Ovary (tissue), 9 donors: ENCODE data around the gene BAIAP2L2. TPM values are rescaled to one million over a fixed set of nuclear protein-coding genes. Genes with fewer than 3 reads are reported as not detected.

Experiments
- DNase-seq, 5 donors: peaks; one replicate each; pipeline ENCODE4 v3.0.0-alpha.2; 2019 to 2020
- H3K27ac ChIP-seq, 2 donors: fragments of 200-600 bp; one replicate each; pipeline versions ENCODE4 v1.5.1 to v1.8.0; 2019 to 2022
- H3K27me3 ChIP-seq: fragments of 200-600 bp; one replicate; pipeline ENCODE4 v1.8.0; 2022
- H3K36me3 ChIP-seq: fragments of 200-600 bp; sonication (generic); one replicate; pipeline ENCODE4 v1.5.1; 2019
- H3K4me1 ChIP-seq: one replicate; pipeline ENCODE4 v1.8.1; 2013; ENCODE audit warnings: mild to moderate bottlenecking, moderate library complexity; ENCODE audit not compliant: insufficient read depth
- H3K4me3 ChIP-seq: fragments of 200-600 bp; sonication (generic); one replicate; pipeline ENCODE4 v1.5.1; 2017
- H3K9me3 ChIP-seq, 2 donors: fragments of 200-600 bp in 1 of 2; sonication (generic) in 1 of 2; one replicate each; pipeline versions ENCODE4 v1.5.1 to v1.8.1; 2013 to 2019; ENCODE audit warnings: mild to moderate bottlenecking in 1 of 2, moderate library complexity in 1 of 2
- CTCF ChIP-seq, 3 donors: fragments of 450-650 bp in 2 of 3; fragments of 200-600 bp in 1 of 3; IDR thresholded peaks; one replicate each; pipeline versions ENCODE4 v1.5.1 to v1.8.0; 2016 to 2022; ENCODE audit warnings: antibody characterized with exemption in 3 of 3, mild to moderate bottlenecking in 1 of 3
- EP300 ChIP-seq: sonication (generic); formaldehyde crosslinking; IDR thresholded peaks from one replicate; pipeline ENCODE4 v1.6.1; 2017; ENCODE audit warnings: antibody characterized with exemption
- POLR2A ChIP-seq: fragments of 450-650 bp; IDR thresholded peaks from one replicate; pipeline ENCODE4 v1.6.1; 2017; ENCODE audit warnings: antibody characterized with exemption, mild to moderate bottlenecking, moderate library complexity
- WGBS, 3 donors: extraction: QIAGEN DNeasy Blood & Tissue Kit in 1 of 3; methylation state at CpG; one replicate each; pipeline versions ENCODE4 v1.1.5 to v1.1.7; 2013 to 2017; 5-methylcytosine and 5-hydroxymethylcytosine counted together
- intact Hi-C, 4 donors: fragments of 100-400 bp; cut with DNase I; formaldehyde crosslinking; loops; one replicate each; pipeline versions ENCODE4 v1.11.0 to v1.15.1; 2022 to 2023
- polyA plus RNA-seq, 2 donors: library from polyadenylated mRNA; stranded (reverse); fragments of 200-250 nt in 1 of 2; fragments of 350-450 nt in 1 of 2; fragmentation: Illumina TruSeq in 1 of 2; extraction: RNeasy Lipid Tissue Mini Kit (QIAGEN cat#74804) in 1 of 2; gene quantifications; one replicate each; pipeline ENCODE4 v1.2.3, GENCODE V29; 2013 to 2014
- total RNA-seq, 7 donors: library from RNA; depleted of rRNA in 2 of 7; stranded (reverse); fragments of >200 nt in 2 of 7; fragmentation: NEBNext Ultra II Directional in 3 of 7; extraction: Animal tissue kit (Norgen Biotek cat#: 25700) in 3 of 7; gene quantifications; one replicate each; pipeline versions ENCODE4 v1.1.0 to v1.2.4, GENCODE V29; 2016 to 2023
- donor health status: DM: no; HTN: no; CAD: no; lungs with moderate emphysema.
- donor health status: DM: no; HTN: no; CAD: no.
- donor health status: Bipolar disorder and iron deficiency.
- donor health status: DM: yes; HTN: yes; CAD: no.
- donor health status: DM: no; HTN: no; CAD: no.
- donor health status: DM: yes; HTN: yes; CAD: no.

BAIAP2L2 gene
- total and polyA plus RNA-seq, 9 donors: 0.40 to 3.1 (median 1.2) TPM; not detected in 1

- Histone ChIP-seq H3K9me3 (no peaks in the 10 kb centered on the region), H3K4me3 (no peak overlapping the region), H3K27me3 (no peaks in the 10 kb centered on the region), H3K4me1 (peaks cover 1% of the 10 kb centered on the region), H3K27ac (no peak overlapping the region), H3K36me3 (no peaks in the 10 kb centered on the region)
- WGBS, 3 donors: 5 to 16% (median 10%) methylated on average over 27 to 83 of the region's 85 CpGs
- TF ChIP-seq POLR2A: no peak
- intact Hi-C loops: no loop called here
- no peak for DNase-seq
Measured at GRCh38 chr22:38088629-38089473, 21.6 kb downstream of the BAIAP2L2 start.

- Histone ChIP-seq H3K27ac (no peak overlapping the region), H3K27me3 (no peaks in the 10 kb centered on the region), H3K36me3 (no peaks in the 10 kb centered on the region), H3K9me3 (no peaks in the 10 kb centered on the region), H3K4me1 (peaks cover 1% of the 10 kb centered on the region), H3K4me3 (no peak overlapping the region)
- DNase-seq: peak in 1 of 5 donors; percentile 13
- 67 to 77% (median 70%) methylated on average over 12 of the region's 12 CpGs for WGBS, 3 donors
- TF ChIP-seq POLR2A (no peak), EP300 (no peak), CTCF (IDR thresholded peaks at IDR 0.05) (no peak)
- intact Hi-C loops: no loop called here
Measured at GRCh38 chr22:38087855-38088254, 22.6 kb downstream of the BAIAP2L2 start.

GRCh38 chr22:38086942-38087341 is 23.5 kb downstream of the BAIAP2L2 start:
- H3K36me3 ChIP-seq: no peaks in the 10 kb centered on the region
- H3K27me3 ChIP-seq: no peaks in the 10 kb centered on the region
- TF ChIP-seq POLR2A: no peak
- TF ChIP-seq EP300: no peak
- TF ChIP-seq CTCF (IDR thresholded peaks at IDR 0.05): no peak
- H3K4me1 ChIP-seq: peaks cover 1% of the 10 kb centered on the region
- WGBS, 3 donors: 81 to 88% (median 82%) methylated on average over 13 of the region's 13 CpGs
- H3K27ac ChIP-seq: no peak overlapping the region
- no peak overlapping the region for H3K4me3 ChIP-seq
- DNase-seq: peak in 1 of 5 donors; percentile 36
- intact Hi-C loops: no loop called here
- H3K9me3 ChIP-seq: no peaks in the 10 kb centered on the region

GRCh38 chr22:38086001-38086845 is 24.3 kb downstream of the BAIAP2L2 start:
- no peak for TF ChIP-seq EP300
- no peak for TF ChIP-seq CTCF (IDR thresholded peaks at IDR 0.05)
- TF ChIP-seq POLR2A: no peak
- no peak overlapping the region for H3K4me3 ChIP-seq
- no peaks in the 10 kb centered on the region for H3K27me3 ChIP-seq
- peaks cover 7% of the 10 kb centered on the region for H3K4me1 ChIP-seq
- WGBS, 3 donors: 84 to 86% (median 86%) methylated on average over 25 of the region's 25 CpGs
- no peaks in the 10 kb centered on the region for H3K36me3 ChIP-seq
- H3K9me3 ChIP-seq: no peaks in the 10 kb centered on the region
- DNase-seq: no peak
- intact Hi-C loops: no loop called here
- no peak overlapping the region for H3K27ac ChIP-seq
